Measurements from ENCODE around the gene SNHG17. TPM values are rescaled to one million over a fixed set of nuclear protein-coding genes. Genes with fewer than 3 reads are reported as not detected.

The SNHG17 gene
- total and polyA plus RNA-seq, 2 donors (not counting 1 experiment from before 2014, with no cell fraction given) = 49.6 to 78.0 TPM

- peaks cover 37% of the 10 kb centered on the region for H3K79me2 ChIP-seq (ENCODE audit: control insufficient read depth, insufficient read depth, low read length)
- Mint-ChIP-seq H3K4me3 (peak overlapping the region; percentile 99), H3K9me3 (ENCODE audit: insufficient read depth) (no peaks in the 10 kb centered on the region), H3K4me1 (peaks cover 27% of the 10 kb centered on the region), H3K27ac (peak overlapping the region; percentile 98), H3K27me3 (peaks cover 10% of the 10 kb centered on the region)
- WGBS (ENCODE audit: insufficient coverage) = 3% methylated on average over 16 of the region's 16 CpGs
- TF ChIP-seq EZH2 (IDR thresholded peaks at IDR 0.05; ENCODE audit: borderline replicate concordance, insufficient read depth, low read depth, low read length, poor library complexity, severe bottlenecking) (no peak), CTCF (IDR thresholded peaks at IDR 0.05) (no peak)
- peaks cover 11 to 13% of the 10 kb centered on the region in 2 donors for H3K4me1 ChIP-seq (ENCODE audit: control insufficient read depth in 2 of 2, insufficient read depth in 2 of 2, low read length in 2 of 2)
- H3K4me2 ChIP-seq (replicated peaks; ENCODE audit: low read depth, low read length, poor library complexity, severe bottlenecking) = peak overlapping the region; percentile 83
- H4K20me1 ChIP-seq (ENCODE audit: control insufficient read depth, insufficient read depth, low read length, poor library complexity, severe bottlenecking) = peaks cover 42% of the 10 kb centered on the region
- H3K27ac ChIP-seq (ENCODE audit: low read length in 2 of 2) = peak overlapping the region; percentile 72 to 83
- POLR2A ChIA-PET = interaction anchor here (1.3 kb wide), 1 partner anchor 12 kb away, joined by 36 read pairs; no protein-coding TSS in a partner anchor
- ATAC-seq (ENCODE audit: low read depth) (no peak), DNase-seq (peak; percentile 56)
- peak overlapping the region; percentile 56 to 96 (median 88) for H3K4me3 ChIP-seq (ENCODE audit: control extremely low read depth in 1 of 5, extremely low read depth in 1 of 5, insufficient read depth in 1 of 5, low read depth in 2 of 5, low read length in 4 of 5)
- H3K9me3 ChIP-seq (ENCODE audit: control extremely low read depth in 1 of 3, control insufficient read depth in 2 of 3, insufficient read depth in 1 of 3, low read length in 2 of 3) = no peaks in the 10 kb centered on the region
- H3K27me3 ChIP-seq (replicated peaks in 1 of 4; ENCODE audit: control extremely low read depth in 1 of 4, control insufficient read depth in 3 of 4, insufficient read depth in 4 of 4, low read length in 3 of 4) = peaks cover 0 to 3% (median 0%) of the 10 kb centered on the region in 4 experiments
- peaks cover 0 to 30% of the 10 kb centered on the region in 2 experiments for H3K36me3 ChIP-seq (replicated peaks in 1 of 2; ENCODE audit: control extremely low read depth in 1 of 2, control insufficient read depth in 1 of 2, extremely low read depth in 1 of 2, insufficient read depth in 2 of 2, low read length in 1 of 2)
- CTCF ChIA-PET = interaction anchor here (1.0 to 6.1 kb wide), 5 partner anchors 11 to 39 kb away, joined by 3 to 156 read pairs (median 5); partner anchors contain the start of gene RALGAPB
- H3K9ac ChIP-seq (ENCODE audit: low read length) = peak overlapping the region; percentile 74
- H2AFZ ChIP-seq (ENCODE audit: insufficient read depth, low read depth, low read length, poor library complexity, severe bottlenecking) = peak overlapping the region; percentile 83
- intact Hi-C loops (cut with micrococcal nuclease) = loop anchor here (2.0 kb wide), 2 partner anchors 316 to 402 kb away; partner anchors contain the start of genes RPRD1B and TTI1
These were observed 807 bp downstream of the SNHG17 start for GRCh38 chr20:38434301-38434741.

GRCh38 chr20:38433304-38433972 lies 1.7 kb downstream of the SNHG17 start:
- intact Hi-C loops (cut with micrococcal nuclease) = no loop called here
- Histone ChIP-seq H3K9ac (ENCODE audit: low read length) (peak overlapping the region; percentile 74), H2AFZ (ENCODE audit: insufficient read depth, low read depth, low read length, poor library complexity, severe bottlenecking) (no peak overlapping the region), H3K27ac (ENCODE audit: low read length in 2 of 2) (peak overlapping the region in 1 of 2 donors; percentile 72), H3K9me3 (ENCODE audit: control extremely low read depth in 1 of 3, control insufficient read depth in 2 of 3, insufficient read depth in 1 of 3, low read length in 2 of 3) (no peaks in the 10 kb centered on the region), H3K27me3 (replicated peaks in 1 of 4; ENCODE audit: control extremely low read depth in 1 of 4, control insufficient read depth in 3 of 4, insufficient read depth in 4 of 4, low read length in 3 of 4) (peaks cover 0 to 3% (median 0%) of the 10 kb centered on the region in 4 experiments), H3K4me1 (ENCODE audit: control insufficient read depth in 2 of 2, insufficient read depth in 2 of 2, low read length in 2 of 2) (peaks cover 11 to 13% of the 10 kb centered on the region in 2 donors), H3K4me2 (replicated peaks; ENCODE audit: low read depth, low read length, poor library complexity, severe bottlenecking) (peak overlapping the region; percentile 83), H4K20me1 (ENCODE audit: control insufficient read depth, insufficient read depth, low read length, poor library complexity, severe bottlenecking) (peaks cover 49% of the 10 kb centered on the region), H3K79me2 (ENCODE audit: control insufficient read depth, insufficient read depth, low read length) (peaks cover 41% of the 10 kb centered on the region), H3K36me3 (replicated peaks in 1 of 2; ENCODE audit: control extremely low read depth in 1 of 2, control insufficient read depth in 1 of 2, extremely low read depth in 1 of 2, insufficient read depth in 2 of 2, low read length in 1 of 2) (peaks cover 0 to 38% of the 10 kb centered on the region in 2 experiments), H3K4me3 (ENCODE audit: control extremely low read depth in 1 of 5, extremely low read depth in 1 of 5, insufficient read depth in 1 of 5, low read depth in 2 of 5, low read length in 4 of 5) (peak overlapping the region in 1 of 5 experiments; percentile 76)
- no peak for ATAC-seq (ENCODE audit: low read depth)
- POLR2A ChIA-PET = no interaction called here
- H3K27me3 Mint-ChIP-seq = peaks cover 1% of the 10 kb centered on the region
- H3K4me3 Mint-ChIP-seq = peak overlapping the region; percentile 99
- CTCF ChIA-PET = interaction anchor here (4.4 to 6.1 kb wide), 2 partner anchors 13 to 40 kb away, joined by 37 to 156 read pairs; partner anchors contain the start of gene RALGAPB
- peak overlapping the region; percentile 98 for H3K27ac Mint-ChIP-seq
- TF ChIP-seq CTCF (IDR thresholded peaks at IDR 0.05) (no peak), EZH2 (IDR thresholded peaks at IDR 0.05; ENCODE audit: borderline replicate concordance, insufficient read depth, low read depth, low read length, poor library complexity, severe bottlenecking) (no peak)
- H3K9me3 Mint-ChIP-seq (ENCODE audit: insufficient read depth) = no peaks in the 10 kb centered on the region
- H3K4me1 Mint-ChIP-seq = peaks cover 27% of the 10 kb centered on the region
- 88% methylated on average over 8 of the region's 9 CpGs for WGBS (ENCODE audit: insufficient coverage)
- DNase-seq = no peak

Data from B cell (primary cell).